SK-N-SH (cell line): Measurements from ENCODE around the gene TFF3. TPM values are rescaled to one million over a fixed set of nuclear protein-coding genes. Genes with fewer than 3 reads are reported as not detected.

Experiments used
- CTCF ChIA-PET: fragments of 300-600, 350-600 bp; formaldehyde crosslinking; extraction: SDS; loops from one replicate; lab custom pipeline; 2021; lab: Yijun Ruan, JAX
- POLR2A ChIA-PET: fragments of 350-600 bp; sonication (Branson Sonifier 250); formaldehyde crosslinking; extraction: SDS; loops from one replicate; lab custom pipeline; 2020; ENCODE audit warnings: antibody characterized with exemption, inconsistent platforms; lab: Yijun Ruan, JAX
- DNase-seq: peaks from one replicate; pipeline ENCODE4 v3.0.0; 2012
- H2AFZ ChIP-seq: fragments of 200-600 bp; sonication (generic); 2 replicates; pipeline ENCODE4 v1.8.1; 2016; ENCODE audit warnings: antibody characterized with exemption, mild to moderate bottlenecking, low read depth
- H3F3A ChIP-seq: fragments of 200-600 bp; sonication (generic); replicated peaks from 2 replicates; pipeline ENCODE3; 2016; ENCODE audit warnings: antibody characterized with exemption, mild to moderate bottlenecking; ENCODE audit not compliant: insufficient read depth
- H3K27ac ChIP-seq, 2 experiments: fragments of 200-500 bp in 1 of 2; fragments of 200-600 bp in 1 of 2; sonication (Bioruptor generic) in 1 of 2; sonication (generic), shearing (Covaris generic) in 1 of 2; 2 replicates each; pipeline versions ENCODE4 v1.5.1 to v1.6.1; 2014 to 2016; ENCODE audit warnings: low read depth in 2 of 2, inconsistent platforms in 1 of 2, low read length in 1 of 2, mild to moderate bottlenecking in 1 of 2, mixed read lengths in 1 of 2
- H3K27me3 ChIP-seq: fragments of 200-600 bp; sonication (generic), shearing (Covaris generic); 2 replicates; pipeline ENCODE4 v1.6.1; 2016; ENCODE audit warnings: mixed run types; ENCODE audit not compliant: insufficient read depth
- H3K36me3 ChIP-seq, 2 experiments: fragments of 200-500 bp in 1 of 2; fragments of 200-600 bp in 1 of 2; sonication (Bioruptor generic) in 1 of 2; sonication (generic) in 1 of 2; replicated peaks in 1 of 2; 2 replicates each; pipeline versions ENCODE3 to v1.5.1; 2014 to 2016; ENCODE audit warnings: low read length in 1 of 2, mild to moderate bottlenecking in 1 of 2; ENCODE audit not compliant: insufficient read depth in 2 of 2, control insufficient read depth in 1 of 2
- H3K4me1 ChIP-seq, 2 experiments: fragments of 200-500 bp in 1 of 2; fragments of 200-600 bp in 1 of 2; sonication (Bioruptor generic) in 1 of 2; sonication (generic), shearing (Covaris generic) in 1 of 2; 2 replicates each; pipeline versions ENCODE4 v1.5.1 to v1.6.1; 2014 to 2016; ENCODE audit warnings: low read depth in 1 of 2, low read length in 1 of 2, mixed run types in 1 of 2; ENCODE audit not compliant: insufficient read depth in 2 of 2, control insufficient read depth in 1 of 2
- H3K4me2 ChIP-seq: fragments of 200-600 bp; sonication (generic), shearing (Covaris generic); 2 replicates; pipeline ENCODE4 v1.6.1; 2017; ENCODE audit warnings: mixed run types
- H3K4me3 ChIP-seq, 2 experiments: fragments of 200-500 bp in 1 of 2; fragments of 200-600 bp in 1 of 2; sonication (Bioruptor generic) in 1 of 2; sonication (generic), shearing (Covaris generic) in 1 of 2; 2 replicates each; pipeline versions ENCODE4 v1.5.1 to v1.8.1; 2014 to 2016; ENCODE audit warnings: low read depth in 2 of 2, inconsistent platforms in 1 of 2, low read length in 1 of 2, mild to moderate bottlenecking in 1 of 2, mixed read lengths in 1 of 2, moderate library complexity in 1 of 2
- H3K79me2 ChIP-seq: fragments of 200-600 bp; sonication (generic); 2 replicates; pipeline ENCODE4 v1.8.1; 2017; ENCODE audit warnings: mild to moderate bottlenecking; ENCODE audit not compliant: insufficient read depth
- H3K9ac ChIP-seq: fragments of 200-600 bp; sonication (generic); 2 replicates; pipeline ENCODE4 v1.6.1; 2017; ENCODE audit warnings: mixed run types
- H3K9me2 ChIP-seq: fragments of 200-600 bp; sonication (generic); 2 replicates; pipeline ENCODE4 v1.6.1; 2017; ENCODE audit warnings: mixed run types
- H3K9me3 ChIP-seq: fragments of 200-600 bp; sonication (generic); 2 replicates; pipeline ENCODE4 v1.6.1; 2017; ENCODE audit warnings: mixed run types, mild to moderate bottlenecking, moderate library complexity
- H4K20me1 ChIP-seq: fragments of 200-600 bp; sonication (generic); 2 replicates; pipeline ENCODE4 v1.6.1; 2017; ENCODE audit warnings: mild to moderate bottlenecking, mixed run types; ENCODE audit not compliant: insufficient read depth
- FOSL2 ChIP-seq: IDR thresholded peaks from 2 replicates; pipeline ENCODE4 v1.4.0; 2012; ENCODE audit warnings: low read depth, mild to moderate bottlenecking, moderate library complexity, borderline replicate concordance
- FOXM1 ChIP-seq: IDR thresholded peaks from 2 replicates; pipeline ENCODE4 v1.4.0; 2012; ENCODE audit warnings: low read depth, mild to moderate bottlenecking
- GABPA ChIP-seq: IDR thresholded peaks from 2 replicates; pipeline ENCODE4 v1.4.0; 2012; ENCODE audit warnings: low read depth, mild to moderate bottlenecking
- MXI1 ChIP-seq: IDR thresholded peaks from 2 replicates; pipeline ENCODE4 v1.6.1; 2012; ENCODE audit warnings: mild to moderate bottlenecking, low read depth, low read length, improper control_type of control experiment
- NFIC ChIP-seq: IDR thresholded peaks from 2 replicates; pipeline ENCODE4 v1.4.0; 2012; ENCODE audit warnings: borderline replicate concordance
- RAD21 ChIP-seq: IDR thresholded peaks from 2 replicates; pipeline ENCODE4 v1.6.1; 2012; ENCODE audit warnings: mild to moderate bottlenecking, low read length
- RFX5 ChIP-seq: IDR thresholded peaks from 2 replicates; pipeline ENCODE4 v1.6.1; 2012; ENCODE audit warnings: mild to moderate bottlenecking, improper control_type of control experiment, low read length
- SMC3 ChIP-seq: IDR thresholded peaks from 2 replicates; pipeline ENCODE4 v1.6.1; 2012; ENCODE audit warnings: low read depth, low read length, improper control_type of control experiment
- WGBS: methylation state at CpG from one replicate; pipeline ENCODE4 v1.1.6; 2017; ENCODE audit warnings: low lambda C conversion rate; 5-methylcytosine and 5-hydroxymethylcytosine counted together
- polyA plus RNA-seq, 3 experiments: library from polyadenylated mRNA; depleted of rRNA; stranded (reverse); fragments of >200 nt; gene quantifications; 2 replicates each; pipeline ENCODE4 v1.2.3, GENCODE V29; 2012
- TF ChIP-seq, protein P1 (sequence below): IDR thresholded peaks from 2 replicates; pipeline ENCODE4 v1.4.0; 2012; ENCODE audit warnings: low read depth, borderline replicate concordance
- TF ChIP-seq, protein P2 (sequence below): IDR thresholded peaks from 2 replicates; pipeline ENCODE4 v1.4.0; 2012; ENCODE audit warnings: low read depth, borderline replicate concordance

The TFF3 gene
- polyA plus RNA-seq, 1 of the 3 experiments (the other 2 are of a cell fraction): not detected

DNA sequence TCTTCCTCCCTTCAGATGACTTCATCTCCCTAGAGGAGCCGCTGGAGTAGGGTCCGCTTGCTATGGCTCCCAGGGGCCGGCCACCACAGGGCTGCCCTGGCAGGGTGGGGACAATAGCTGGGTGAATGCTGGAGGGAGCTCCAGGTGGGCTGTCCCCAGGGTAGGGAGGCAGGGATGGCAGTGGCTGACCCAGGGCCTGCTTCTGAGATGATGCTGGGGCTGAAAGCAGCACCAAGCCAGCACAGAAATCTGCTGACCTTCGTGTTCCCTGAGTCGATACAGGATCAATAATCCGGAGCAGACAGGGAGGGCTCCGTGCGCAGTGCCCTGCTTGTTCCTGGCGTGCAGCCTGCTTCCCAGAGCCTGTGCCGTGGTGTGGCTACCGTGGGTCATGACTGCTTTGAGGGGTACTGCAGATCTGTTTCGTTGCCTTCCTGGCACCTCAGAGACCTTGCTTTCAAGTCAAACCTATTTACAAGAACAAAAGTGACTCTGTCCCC, 34.0 kb downstream of the TFF3 start:
- H3K4me2 ChIP-seq: no peak overlapping the region
- H3K9ac ChIP-seq: no peak overlapping the region
- H4K20me1 ChIP-seq: no peaks in the 10 kb centered on the region
- no peak for DNase-seq
- H3K36me3 ChIP-seq: no peaks in the 10 kb centered on the region
- ChIA-PET CTCF (interaction anchor here (0.8 kb wide), 1 partner anchor 43 kb away, joined by 3 read pairs; no protein-coding TSS in a partner anchor), POLR2A (no interaction called here)
- H3K27ac ChIP-seq: no peak overlapping the region
- TF ChIP-seq GABPA (no peak), NFIC (no peak), SMC3 (no peak)
- H3K4me3 ChIP-seq: no peak overlapping the region
- H3K79me2 ChIP-seq: no peaks in the 10 kb centered on the region
- no peaks in the 10 kb centered on the region for H3K9me3 ChIP-seq
- no peak overlapping the region for H2AFZ ChIP-seq
- no peaks in the 10 kb centered on the region for H3F3A ChIP-seq
- no peaks in the 10 kb centered on the region for H3K9me2 ChIP-seq
- no peaks in the 10 kb centered on the region; a peak in 1 of 4 replicates for H3K4me1 ChIP-seq
- no peaks in the 10 kb centered on the region for H3K27me3 ChIP-seq
- WGBS: 63% methylated on average over 5 of the region's 12 CpGs

DNA sequence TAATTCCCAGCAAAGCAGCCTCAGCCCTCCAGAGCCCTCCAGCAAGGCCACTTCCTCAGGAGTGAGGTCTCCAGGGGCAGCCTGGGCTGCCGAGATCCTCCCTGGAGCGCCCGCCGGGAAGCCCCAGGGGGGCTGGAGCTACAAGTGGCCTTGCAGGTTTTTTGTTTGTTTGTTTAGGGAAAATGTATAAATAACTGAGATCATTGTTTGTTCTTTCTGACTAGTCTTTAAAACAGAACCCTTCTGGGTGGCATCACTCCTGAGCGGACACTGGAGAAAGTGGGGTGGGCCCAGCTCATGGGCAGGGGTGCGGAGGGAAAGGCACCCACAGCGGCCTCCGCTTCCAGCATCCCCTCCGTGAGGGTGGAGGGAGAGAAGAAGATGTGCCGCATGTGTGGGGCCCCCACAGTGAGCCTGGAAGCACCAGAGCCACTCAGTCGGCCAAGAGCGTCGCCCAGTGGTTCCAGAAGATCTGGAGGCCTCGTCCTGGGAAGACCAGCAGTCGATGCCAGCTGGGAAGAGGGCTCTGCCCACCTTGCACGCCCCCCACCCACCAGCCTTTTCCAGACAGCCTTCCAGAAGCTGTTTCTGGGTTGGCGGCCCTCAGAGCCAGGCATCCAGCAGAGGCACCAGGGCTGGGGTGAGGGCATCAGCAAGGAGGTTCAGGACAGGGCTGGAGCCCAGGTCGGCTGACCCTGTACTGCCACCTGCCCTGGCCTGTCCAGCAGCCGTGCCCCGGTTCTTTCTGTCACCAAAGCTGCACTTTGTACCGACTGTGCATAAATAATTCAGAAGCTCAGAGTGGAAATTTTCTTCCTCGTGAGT, 34.6 kb downstream of the TFF3 start:
- Histone ChIP-seq H3K4me3 (no peak overlapping the region), H3F3A (no peaks in the 10 kb centered on the region), H3K36me3 (no peaks in the 10 kb centered on the region), H3K9me3 (no peaks in the 10 kb centered on the region), H3K9me2 (no peaks in the 10 kb centered on the region), H3K9ac (no peak overlapping the region), H3K4me1 (no peaks in the 10 kb centered on the region; a peak in 1 of 4 replicates), H3K4me2 (no peak overlapping the region), H3K27me3 (no peaks in the 10 kb centered on the region), H3K79me2 (no peaks in the 10 kb centered on the region), H2AFZ (no peak overlapping the region), H3K27ac (no peak overlapping the region), H4K20me1 (no peaks in the 10 kb centered on the region)
- WGBS: 58% methylated on average over 19 of the region's 22 CpGs
- TF ChIP-seq FOXM1 (no peak), SMC3 (no peak), FOSL2 (no peak), NFIC (no peak), RAD21 (no peak), RFX5 (no peak), MXI1 (no peak)
- TF ChIP-seq, protein P1, sequence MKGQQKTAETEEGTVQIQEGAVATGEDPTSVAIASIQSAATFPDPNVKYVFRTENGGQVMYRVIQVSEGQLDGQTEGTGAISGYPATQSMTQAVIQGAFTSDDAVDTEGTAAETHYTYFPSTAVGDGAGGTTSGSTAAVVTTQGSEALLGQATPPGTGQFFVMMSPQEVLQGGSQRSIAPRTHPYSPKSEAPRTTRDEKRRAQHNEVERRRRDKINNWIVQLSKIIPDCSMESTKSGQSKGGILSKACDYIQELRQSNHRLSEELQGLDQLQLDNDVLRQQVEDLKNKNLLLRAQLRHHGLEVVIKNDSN: no peak
- TF ChIP-seq, protein P2, sequence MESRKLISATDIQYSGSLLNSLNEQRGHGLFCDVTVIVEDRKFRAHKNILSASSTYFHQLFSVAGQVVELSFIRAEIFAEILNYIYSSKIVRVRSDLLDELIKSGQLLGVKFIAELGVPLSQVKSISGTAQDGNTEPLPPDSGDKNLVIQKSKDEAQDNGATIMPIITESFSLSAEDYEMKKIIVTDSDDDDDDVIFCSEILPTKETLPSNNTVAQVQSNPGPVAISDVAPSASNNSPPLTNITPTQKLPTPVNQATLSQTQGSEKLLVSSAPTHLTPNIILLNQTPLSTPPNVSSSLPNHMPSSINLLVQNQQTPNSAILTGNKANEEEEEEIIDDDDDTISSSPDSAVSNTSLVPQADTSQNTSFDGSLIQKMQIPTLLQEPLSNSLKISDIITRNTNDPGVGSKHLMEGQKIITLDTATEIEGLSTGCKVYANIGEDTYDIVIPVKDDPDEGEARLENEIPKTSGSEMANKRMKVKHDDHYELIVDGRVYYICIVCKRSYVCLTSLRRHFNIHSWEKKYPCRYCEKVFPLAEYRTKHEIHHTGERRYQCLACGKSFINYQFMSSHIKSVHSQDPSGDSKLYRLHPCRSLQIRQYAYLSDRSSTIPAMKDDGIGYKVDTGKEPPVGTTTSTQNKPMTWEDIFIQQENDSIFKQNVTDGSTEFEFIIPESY: no peak
- ChIA-PET CTCF (interaction anchor here (0.8 to 1.6 kb wide), 3 partner anchors 22 to 135 kb away, joined by 3 to 7 read pairs (median 3); no protein-coding TSS in a partner anchor), POLR2A (no interaction called here)
- DNase-seq: no peak
